Psoas muscle (tissue), 8 donors: Measurements from ENCODE around the gene CNOT11. TPM values are rescaled to one million over a fixed set of nuclear protein-coding genes. Genes with fewer than 3 reads are reported as not detected.
A peak's percentile ranks its signal among the peaks of the same experiment; 100 is the strongest.

ENCODE experiments used
- ATAC-seq, 4 donors: fragments of 200-7000 bp; cut with Tn5 transposase; one replicate each; pipeline ENCODE4 v1.9.1; 2020; ENCODE audit warnings: moderate library complexity in 3 of 4, mild to moderate bottlenecking in 2 of 4
- DNase-seq, 2 donors: peaks; one replicate each; pipeline ENCODE4 v3.0.0-alpha.2; 2020
- H3K27ac ChIP-seq: fragments of 200-600 bp; one replicate; pipeline ENCODE4 v1.8.0; 2022
- H3K27me3 ChIP-seq, 3 donors: fragments of 200-600 bp in 1 of 3; one replicate each; pipeline versions ENCODE4 v1.6.1 to v1.8.0; 2013 to 2022; ENCODE audit warnings: low read length in 2 of 3, mild to moderate bottlenecking in 2 of 3, moderate library complexity in 1 of 3; ENCODE audit not compliant: insufficient read depth in 3 of 3
- H3K36me3 ChIP-seq, 2 donors: fragments of 200-600 bp in 1 of 2; one replicate each; pipeline versions ENCODE4 v1.6.1 to v1.8.0; 2013 to 2022; ENCODE audit warnings: low read depth in 1 of 2, mild to moderate bottlenecking in 1 of 2, moderate library complexity in 1 of 2; ENCODE audit not compliant: insufficient read depth in 1 of 2
- H3K4me1 ChIP-seq: fragments of 200-600 bp; one replicate; pipeline ENCODE4 v1.8.0; 2022
- H3K4me3 ChIP-seq: fragments of 200-600 bp; one replicate; pipeline ENCODE4 v1.8.0; 2022; ENCODE audit warnings: mild to moderate bottlenecking
- H3K9me3 ChIP-seq: fragments of 200-600 bp; one replicate; pipeline ENCODE4 v1.8.0; 2022
- CTCF ChIP-seq: fragments of 200-600 bp; IDR thresholded peaks from one replicate; pipeline ENCODE4 v1.8.0; 2022; ENCODE audit warnings: antibody characterized with exemption
- WGBS, 3 donors: extraction: QIAGEN DNeasy Blood & Tissue Kit; methylation state at CpG; one replicate each; pipeline versions ENCODE4 v1.1.6 to v1.1.7; 2013; 5-methylcytosine and 5-hydroxymethylcytosine counted together
- intact Hi-C, 2 donors: fragments of 100-400 bp; cut with DNase I; formaldehyde crosslinking; loops; one replicate each; pipeline versions ENCODE4 v1.11.0 to v1.14.2; 2022
- polyA plus RNA-seq, 3 donors: library from polyadenylated mRNA; stranded (reverse); fragments of 200-250 nt; gene quantifications; one replicate each; pipeline ENCODE4 v1.2.3, GENCODE V29; 2013
- total RNA-seq, 4 donors: library from RNA; stranded (reverse); fragmentation: NEBNext Ultra II Directional in 2 of 4; extraction: Animal tissue kit (Norgen Biotek cat#: 25700) in 2 of 4; gene quantifications; one replicate each; pipeline versions ENCODE4 v1.2.1 to v1.2.4, GENCODE V29; 2021 to 2023
- donor health status: healthy with polysubstance abuse.
- donor health status: DM: no; HTN: no; CAD: no; lungs with moderate emphysema.
- donor health status: Bipolar disorder and iron deficiency.
- donor health status: healthy.
- donor health status: DM: yes; HTN: yes; CAD: no.
- donor health status: DM: no; HTN: no; CAD: no.
- donor health status: DM: no; HTN: no; CAD: no.
- donor health status: DM: yes; HTN: yes; CAD: no.

The CNOT11 gene
- total and polyA plus RNA-seq, 7 donors, result 17.1 to 42.1 (median 30.0) TPM

GRCh38 chr2:101267671-101268656, 15.3 kb downstream of the CNOT11 start:
- peaks cover 9 to 100% of the 10 kb centered on the region in 2 donors for H3K36me3 ChIP-seq
- H3K27me3 ChIP-seq, result no peaks in the 10 kb centered on the region
- H3K4me1 ChIP-seq, result peaks cover 15% of the 10 kb centered on the region
- ATAC-seq (no peak), DNase-seq (no peak)
- H3K4me3 ChIP-seq, result no peak overlapping the region
- intact Hi-C loops, result no loop called here
- TF ChIP-seq CTCF, result no peak
- WGBS, 3 donors, result 58 to 70% (median 58%) methylated on average over 15 of the region's 15 CpGs
- no peaks in the 10 kb centered on the region for H3K9me3 ChIP-seq
- no peak overlapping the region for H3K27ac ChIP-seq

GRCh38 chr2:101270700-101271259, 18.1 kb downstream of the CNOT11 start:
- ATAC-seq, result no peak
- Histone ChIP-seq H3K4me3 (no peak overlapping the region), H3K27me3 (no peaks in the 10 kb centered on the region), H3K27ac (no peak overlapping the region), H3K36me3 (peaks cover 7 to 93% of the 10 kb centered on the region in 2 donors), H3K4me1 (peaks cover 13% of the 10 kb centered on the region), H3K9me3 (no peaks in the 10 kb centered on the region)
- TF ChIP-seq CTCF, result no peak
- intact Hi-C loops, result no loop called here
- DNase-seq, result no peak
- 87 to 89% (median 88%) methylated on average over 8 of the region's 8 CpGs for WGBS, 3 donors

GRCh38 chr2:101272045-101272784, 19.5 kb downstream of the CNOT11 start:
- Histone ChIP-seq H3K27ac (no peak overlapping the region), H3K4me1 (no peaks in the 10 kb centered on the region), H3K4me3 (no peak overlapping the region), H3K9me3 (no peaks in the 10 kb centered on the region), H3K36me3 (peaks cover 7 to 92% of the 10 kb centered on the region in 2 donors), H3K27me3 (no peaks in the 10 kb centered on the region)
- ATAC-seq (no peak), DNase-seq (no peak)
- intact Hi-C loops, result no loop called here
- 83 to 88% (median 86%) methylated on average over 3 of the region's 3 CpGs for WGBS, 3 donors
- no peak for TF ChIP-seq CTCF

GRCh38 chr2:101273056-101273455, 20.4 kb downstream of the CNOT11 start:
- Histone ChIP-seq H3K4me3 (no peak overlapping the region), H3K36me3 (peaks cover 7 to 92% of the 10 kb centered on the region in 2 donors), H3K27me3 (no peaks in the 10 kb centered on the region), H3K4me1 (no peaks in the 10 kb centered on the region), H3K9me3 (no peaks in the 10 kb centered on the region), H3K27ac (no peak overlapping the region)
- peak in 1 of 4 donors; percentile 45 for ATAC-seq
- DNase-seq, result no peak
- no peak for TF ChIP-seq CTCF
- 75 to 87% (median 80%) methylated on average over 8 of the region's 8 CpGs for WGBS, 3 donors
- intact Hi-C loops, result no loop called here
